NCI-H146 treated with DMSO at 0.1 percent for 48 hours (cell line): Measurements from ENCODE around the gene ABO.
"Not testable (repeated sequence)": the region's sequence is repeated elsewhere in the genome, so short reads cannot be mapped to it uniquely, and the experiment has no call there.

Experiments
- DNase-seq: peaks from one replicate; lab custom pipeline; 2025; ENCODE audit not compliant: unreplicated experiment; lab: John Stamatoyannopoulos, UW

ABO gene

GRCh38 chr9:133226219-133227171 is 48.5 kb downstream of the ABO start:
- no peak for DNase-seq

GRCh38 chr9:133225171-133226011 is 49.6 kb downstream of the ABO start:
- no peak for DNase-seq

GRCh38 chr9:133224762-133225161 is 50.2 kb downstream of the ABO start:
- DNase-seq, result no peak

- not testable (repeated sequence) for DNase-seq
These were observed 51.7 kb downstream of the ABO start for GRCh38 chr9:133223159-133223756.

GRCh38 chr9:133221994-133222393 is 53.0 kb downstream of the ABO start:
- DNase-seq, result not testable (repeated sequence)

- no peak for DNase-seq
These were observed 53.7 kb downstream of the ABO start for GRCh38 chr9:133221177-133221809.

- not testable (repeated sequence) for DNase-seq
These were observed 56.7 kb downstream of the ABO start for GRCh38 chr9:133218049-133218975.

GRCh38 chr9:133217333-133217988 is 57.5 kb downstream of the ABO start:
- DNase-seq, result not testable (repeated sequence)

GRCh38 chr9:133214276-133214675 is 60.7 kb downstream of the ABO start:
- not testable (repeated sequence) for DNase-seq

- DNase-seq, result no peak
These were observed 64.4 kb downstream of the ABO start for GRCh38 chr9:133210609-133211008.

- DNase-seq, result no peak
These were observed 64.8 kb downstream of the ABO start for GRCh38 chr9:133210202-133210532.

GRCh38 chr9:133209327-133210201 is 65.4 kb downstream of the ABO start:
- DNase-seq, result not testable (repeated sequence)

GRCh38 chr9:133208880-133209300 is 66.1 kb downstream of the ABO start, which contains the start of gene OBP2B:
Gene OBP2B (minus strand): TSS chr9:133209250. CDS start chr9:133209199, 51 bp downstream.
- not testable (repeated sequence) for DNase-seq

GRCh38 chr9:133208171-133208879 is 66.7 kb downstream of the ABO start:
- not testable (repeated sequence) for DNase-seq

- no peak for DNase-seq
These were observed 67.3 kb downstream of the ABO start for GRCh38 chr9:133207540-133208170.

GRCh38 chr9:133207021-133207531 is 67.9 kb downstream of the ABO start:
- no peak for DNase-seq
